ENCODE results near the gene DAZAP2. TPM values are rescaled to one million over a fixed set of nuclear protein-coding genes. Genes with fewer than 3 reads are reported as not detected.
"Not testable (repeated sequence)": the region's sequence is repeated elsewhere in the genome, so short reads cannot be mapped to it uniquely, and the experiment has no call there.

DAZAP2 gene
- total and polyA plus RNA-seq, 2 of the 4 experiments (the other 2 are of a cell fraction) = 62.2 to 202 TPM

DNA sequence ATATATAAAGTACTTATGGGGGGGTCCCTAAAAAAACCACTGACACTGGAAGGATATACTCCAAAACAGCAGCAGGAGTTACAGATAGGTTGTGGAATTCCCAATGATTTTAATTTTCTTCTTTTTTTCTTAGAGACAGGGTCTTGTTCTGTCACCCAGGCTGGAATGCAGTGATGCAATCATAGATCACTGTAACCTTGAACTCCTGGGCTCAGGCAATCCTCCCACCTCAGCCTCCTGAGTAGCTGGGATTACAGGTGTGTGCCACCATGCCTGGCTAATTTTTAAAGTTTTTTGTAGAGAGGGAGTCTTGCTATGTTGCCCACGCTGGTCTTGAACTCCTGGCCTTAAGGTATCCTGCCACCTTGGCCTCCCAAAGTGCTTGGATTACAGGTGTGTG, 21.0 kb downstream of the DAZAP2 start:
- H2BK20ac ChIP-seq (ENCODE audit: low read depth, low read length); H3K14ac ChIP-seq (replicated peaks; ENCODE audit: low read depth, low read length); H3K18ac ChIP-seq (ENCODE audit: low read depth, low read length); H3K4me1 ChIP-seq (ENCODE audit: control insufficient read depth, insufficient read depth, low read length); DNase-seq; H3K4me2 ChIP-seq (ENCODE audit: low read depth, low read length); H3K27me3 ChIP-seq (ENCODE audit: control insufficient read depth, insufficient read depth, low read length); H3K9me3 ChIP-seq (ENCODE audit: control insufficient read depth, insufficient read depth, low read length); BruUV-seq (replicated peaks); H4K20me1 ChIP-seq (ENCODE audit: insufficient read depth, low read length); H2AK5ac ChIP-seq (ENCODE audit: low read depth, low read length); H3K4ac ChIP-seq (ENCODE audit: low read depth, low read length); H4K5ac ChIP-seq (ENCODE audit: low read depth, low read length); H4K8ac ChIP-seq (ENCODE audit: low read depth in 2 of 2, low read length in 2 of 2); in situ Hi-C loops (cut with MboI; ENCODE audit: low sequenced_read_pairs); H2AK9ac ChIP-seq (replicated peaks; ENCODE audit: low read depth, low read length, poor library complexity); H2BK15ac ChIP-seq (ENCODE audit: low read depth, low read length); H3K4me3 ChIP-seq (ENCODE audit: insufficient read depth, low read depth, low read length); ATAC-seq (ENCODE audit: low read depth); H2BK5ac ChIP-seq (ENCODE audit: low read depth, low read length, poor library complexity, severe bottlenecking); H3K56ac ChIP-seq (ENCODE audit: extremely low read depth, insufficient read depth, low read length); H3K23ac ChIP-seq (ENCODE audit: low read depth, low read length); intact Hi-C loops (cut with micrococcal nuclease); dilution Hi-C loops (cut with HindIII; ENCODE audit: low sequenced_read_pairs, unreplicated experiment); H2AFZ ChIP-seq (replicated peaks; ENCODE audit: low read length, poor library complexity); H2BK120ac ChIP-seq (ENCODE audit: low read depth, low read length); H3K27ac ChIP-seq (ENCODE audit: insufficient read depth, low read length); H3K9ac ChIP-seq (ENCODE audit: low read depth, low read length); CTCF ChIA-PET; H4K91ac ChIP-seq (ENCODE audit: insufficient read depth, low read depth, low read length); POLR2A ChIA-PET (ENCODE audit: unreplicated experiment); H3K36me3 ChIP-seq (ENCODE audit: control insufficient read depth, insufficient read depth, low read length): not testable (repeated sequence)
- no CpG with 5 or more reads among the region's 1 CpG for WGBS, 2 experiments (ENCODE audit: extremely low coverage in 2 of 2, insufficient read length in 1 of 2)
- Histone ChIP-seq H3K9me1 (ENCODE audit: insufficient read depth, low read length) (peaks cover 10% of the 10 kb centered on the region), H3K79me1 (ENCODE audit: low read depth in 1 of 2, low read length in 2 of 2) (peaks cover 19 to 38% of the 10 kb centered on the region in 2 experiments; a peak in 3 of 4 replicates)
- 0 out of 2 replicates have a peak, but pooled peaks have one; percentile 13 for TF ChIP-seq CEBPB (IDR thresholded peaks at IDR 0.05; ENCODE audit: low read depth, low read length)
